ENCODE results near the gene ARPC1A. TPM values are rescaled to one million over a fixed set of nuclear protein-coding genes. Genes with fewer than 3 reads are reported as not detected.
"Not testable (repeated sequence)": the region's sequence is repeated elsewhere in the genome, so short reads cannot be mapped to it uniquely, and the experiment has no call there.

Gene ARPC1A
- total RNA-seq, 1 donor from 2014 or later, result 76.0 TPM

- H3K27me3 Mint-ChIP-seq, result no peaks in the 10 kb centered on the region
- peaks cover 3% of the 10 kb centered on the region for H3K9me3 Mint-ChIP-seq
- peaks cover 1% of the 10 kb centered on the region for H3K4me1 Mint-ChIP-seq
- intact Hi-C loops (cut with micrococcal nuclease), result no loop called here
- DNase-seq, result no peak
- no peaks in the 10 kb centered on the region for H3K36me3 Mint-ChIP-seq (ENCODE audit: low read depth)
- no peak overlapping the region for H3K27ac Mint-ChIP-seq
- no peak overlapping the region for H3K4me3 Mint-ChIP-seq
These were observed 17.1 kb upstream of the ARPC1A start for GRCh38 chr7:99308461-99309074.

- no peaks in the 10 kb centered on the region for H3K27me3 Mint-ChIP-seq
- no peaks in the 10 kb centered on the region for H3K36me3 Mint-ChIP-seq (ENCODE audit: low read depth)
- H3K4me3 Mint-ChIP-seq, result no peak overlapping the region
- intact Hi-C loops (cut with micrococcal nuclease), result no loop called here
- peaks cover 3% of the 10 kb centered on the region for H3K9me3 Mint-ChIP-seq
- H3K4me1 Mint-ChIP-seq, result peaks cover 3% of the 10 kb centered on the region
- DNase-seq, result no peak
- H3K27ac Mint-ChIP-seq, result no peak overlapping the region
These were observed 16.6 kb upstream of the ARPC1A start for GRCh38 chr7:99309111-99309510.

GRCh38 chr7:99310004-99310403 is 15.7 kb upstream of the ARPC1A start:
- no peak overlapping the region for H3K27ac Mint-ChIP-seq
- H3K4me1 Mint-ChIP-seq, result peaks cover 8% of the 10 kb centered on the region
- no peaks in the 10 kb centered on the region for H3K27me3 Mint-ChIP-seq
- H3K36me3 Mint-ChIP-seq (ENCODE audit: low read depth), result peaks cover 2% of the 10 kb centered on the region
- DNase-seq, result no peak
- H3K4me3 Mint-ChIP-seq, result no peak overlapping the region
- intact Hi-C loops (cut with micrococcal nuclease), result no loop called here
- peaks cover 3% of the 10 kb centered on the region for H3K9me3 Mint-ChIP-seq

- H3K9me3 Mint-ChIP-seq, result peaks cover 3% of the 10 kb centered on the region
These were observed 14.0 kb upstream of the ARPC1A start for GRCh38 chr7:99311702-99312101.

GRCh38 chr7:99312316-99313203 is 13.1 kb upstream of the ARPC1A start:
- no peaks in the 10 kb centered on the region for H3K27me3 Mint-ChIP-seq
- peak; percentile 92 for DNase-seq
- H3K4me3 Mint-ChIP-seq, result no peak overlapping the region
- H3K27ac Mint-ChIP-seq, result no peak overlapping the region
- intact Hi-C loops (cut with micrococcal nuclease), result loop anchor here (1.0 to 2.0 kb wide), 2 partner anchors 170 to 272 kb away; no protein-coding TSS in a partner anchor
- peaks cover 10% of the 10 kb centered on the region for H3K4me1 Mint-ChIP-seq
- peaks cover 2% of the 10 kb centered on the region for H3K36me3 Mint-ChIP-seq (ENCODE audit: low read depth)
- peaks cover 3% of the 10 kb centered on the region for H3K9me3 Mint-ChIP-seq

More at GRCh38 chr7:99311702-99312101, 14.0 kb upstream of the ARPC1A start:
- DNase-seq, result no peak
- no peak overlapping the region for H3K27ac Mint-ChIP-seq
- peaks cover 10% of the 10 kb centered on the region for H3K4me1 Mint-ChIP-seq
- no peaks in the 10 kb centered on the region for H3K27me3 Mint-ChIP-seq
- peaks cover 2% of the 10 kb centered on the region for H3K36me3 Mint-ChIP-seq (ENCODE audit: low read depth)
- H3K4me3 Mint-ChIP-seq, result no peak overlapping the region
- intact Hi-C loops (cut with micrococcal nuclease), result loop anchor here (2.0 kb wide), 1 partner anchor 169 kb away; no protein-coding TSS in a partner anchor

- no peak for DNase-seq
- Mint-ChIP-seq H3K27ac (no peak overlapping the region), H3K9me3 (peaks cover 3% of the 10 kb centered on the region), H3K4me1 (peaks cover 10% of the 10 kb centered on the region), H3K36me3 (ENCODE audit: low read depth) (peaks cover 2% of the 10 kb centered on the region), H3K27me3 (no peaks in the 10 kb centered on the region), H3K4me3 (no peak overlapping the region)
- intact Hi-C loops (cut with micrococcal nuclease), result loop anchor here (1.0 to 2.0 kb wide), 2 partner anchors 170 to 273 kb away; no protein-coding TSS in a partner anchor
These were observed 12.5 kb upstream of the ARPC1A start for GRCh38 chr7:99313204-99313573.

- Mint-ChIP-seq H3K36me3 (ENCODE audit: low read depth) (peaks cover 2% of the 10 kb centered on the region), H3K27me3 (no peaks in the 10 kb centered on the region), H3K4me3 (peak overlapping the region; percentile 17), H3K27ac (peak overlapping the region; percentile 11), H3K4me1 (peaks cover 10% of the 10 kb centered on the region), H3K9me3 (peaks cover 3% of the 10 kb centered on the region)
- DNase-seq, result peak; percentile 73
- intact Hi-C loops (cut with micrococcal nuclease), result no loop called here
These were observed 11.2 kb upstream of the ARPC1A start for GRCh38 chr7:99314504-99314903.

GRCh38 chr7:99320371-99320770 is 5.3 kb upstream of the ARPC1A start:
- Mint-ChIP-seq H3K4me1 (peaks cover 6% of the 10 kb centered on the region), H3K27ac (no peak overlapping the region), H3K9me3 (no peaks in the 10 kb centered on the region), H3K27me3 (peaks cover 6% of the 10 kb centered on the region), H3K36me3 (ENCODE audit: low read depth) (no peaks in the 10 kb centered on the region), H3K4me3 (no peak overlapping the region)
- intact Hi-C loops (cut with micrococcal nuclease), result no loop called here
- no peak for DNase-seq

- H3K36me3 Mint-ChIP-seq (ENCODE audit: low read depth); H3K27ac Mint-ChIP-seq; intact Hi-C loops (cut with micrococcal nuclease); H3K27me3 Mint-ChIP-seq; H3K9me3 Mint-ChIP-seq; H3K4me3 Mint-ChIP-seq; DNase-seq: not testable (repeated sequence)
- peaks cover 13% of the 10 kb centered on the region for H3K4me1 Mint-ChIP-seq
These were observed 3.0 kb upstream of the ARPC1A start for GRCh38 chr7:99322659-99323058.

GRCh38 chr7:99324559-99324958 is 1.1 kb upstream of the ARPC1A start:
- Mint-ChIP-seq H3K4me1 (peaks cover 25% of the 10 kb centered on the region), H3K27me3 (peaks cover 6% of the 10 kb centered on the region), H3K4me3 (peak overlapping the region; percentile 91), H3K27ac (peak overlapping the region; percentile 90), H3K36me3 (ENCODE audit: low read depth) (peaks cover 7% of the 10 kb centered on the region), H3K9me3 (no peaks in the 10 kb centered on the region)
- intact Hi-C loops (cut with micrococcal nuclease), result loop anchor here (2.0 kb wide), 1 partner anchor 446 kb away; the partner anchor contains the start of gene TRRAP
- peak; percentile 60 for DNase-seq

- H3K27me3 Mint-ChIP-seq, result peaks cover 6% of the 10 kb centered on the region
These were observed 651 bp upstream of the ARPC1A start for GRCh38 chr7:99325001-99325493.

GRCh38 chr7:99326408-99326782 is 697 bp downstream of the ARPC1A start:
- Mint-ChIP-seq H3K36me3 (ENCODE audit: low read depth) (peaks cover 16% of the 10 kb centered on the region), H3K4me1 (peaks cover 39% of the 10 kb centered on the region), H3K4me3 (peak overlapping the region; percentile 91), H3K9me3 (no peaks in the 10 kb centered on the region), H3K27ac (peak overlapping the region; percentile 90), H3K27me3 (peaks cover 3% of the 10 kb centered on the region)
- intact Hi-C loops (cut with micrococcal nuclease), result loop anchor here (5.0 kb wide), 2 partner anchors 56 to 184 kb away; partner anchors contain the start of gene SMURF1
- DNase-seq, result no peak

More at GRCh38 chr7:99325001-99325493, 651 bp upstream of the ARPC1A start:
- H3K9me3 Mint-ChIP-seq, result no peaks in the 10 kb centered on the region
- H3K36me3 Mint-ChIP-seq (ENCODE audit: low read depth), result peaks cover 7% of the 10 kb centered on the region
- DNase-seq, result peak; percentile 61
- H3K4me3 Mint-ChIP-seq, result peak overlapping the region; percentile 91
- intact Hi-C loops (cut with micrococcal nuclease), result loop anchor here (2.0 to 5.0 kb wide), 3 partner anchors 57 to 446 kb away; partner anchors contain the start of genes SMURF1 and TRRAP
- peak overlapping the region; percentile 90 for H3K27ac Mint-ChIP-seq
- peaks cover 29% of the 10 kb centered on the region for H3K4me1 Mint-ChIP-seq

GRCh38 chr7:99330314-99330961 is 4.7 kb downstream of the ARPC1A start:
- H3K4me3 Mint-ChIP-seq, result peak overlapping the region; percentile 72
- peaks cover 36% of the 10 kb centered on the region for H3K36me3 Mint-ChIP-seq (ENCODE audit: low read depth)
- H3K4me1 Mint-ChIP-seq, result peaks cover 38% of the 10 kb centered on the region
- H3K27me3 Mint-ChIP-seq; intact Hi-C loops (cut with micrococcal nuclease); H3K9me3 Mint-ChIP-seq: not testable (repeated sequence)
- DNase-seq, result peak; percentile 67
- peak overlapping the region; percentile 92 for H3K27ac Mint-ChIP-seq

All from activated CD4-positive, alpha-beta T cell treated with anti-CD3 and anti-CD28 coated beads, Interleukin-2, amount 10 ng/mL, durations not matched to agents 24 days and 14 days (primary cell).